ENCODE data around the gene ARHGAP6. TPM values are rescaled to one million over a fixed set of nuclear protein-coding genes. Genes with fewer than 3 reads are reported as not detected.
A peak's percentile ranks its signal among the peaks of the same experiment; 100 is the strongest.

The ARHGAP6 gene
- total and polyA plus RNA-seq, 11 donors = 2.1 to 6.6 (median 2.5) TPM

DNA sequence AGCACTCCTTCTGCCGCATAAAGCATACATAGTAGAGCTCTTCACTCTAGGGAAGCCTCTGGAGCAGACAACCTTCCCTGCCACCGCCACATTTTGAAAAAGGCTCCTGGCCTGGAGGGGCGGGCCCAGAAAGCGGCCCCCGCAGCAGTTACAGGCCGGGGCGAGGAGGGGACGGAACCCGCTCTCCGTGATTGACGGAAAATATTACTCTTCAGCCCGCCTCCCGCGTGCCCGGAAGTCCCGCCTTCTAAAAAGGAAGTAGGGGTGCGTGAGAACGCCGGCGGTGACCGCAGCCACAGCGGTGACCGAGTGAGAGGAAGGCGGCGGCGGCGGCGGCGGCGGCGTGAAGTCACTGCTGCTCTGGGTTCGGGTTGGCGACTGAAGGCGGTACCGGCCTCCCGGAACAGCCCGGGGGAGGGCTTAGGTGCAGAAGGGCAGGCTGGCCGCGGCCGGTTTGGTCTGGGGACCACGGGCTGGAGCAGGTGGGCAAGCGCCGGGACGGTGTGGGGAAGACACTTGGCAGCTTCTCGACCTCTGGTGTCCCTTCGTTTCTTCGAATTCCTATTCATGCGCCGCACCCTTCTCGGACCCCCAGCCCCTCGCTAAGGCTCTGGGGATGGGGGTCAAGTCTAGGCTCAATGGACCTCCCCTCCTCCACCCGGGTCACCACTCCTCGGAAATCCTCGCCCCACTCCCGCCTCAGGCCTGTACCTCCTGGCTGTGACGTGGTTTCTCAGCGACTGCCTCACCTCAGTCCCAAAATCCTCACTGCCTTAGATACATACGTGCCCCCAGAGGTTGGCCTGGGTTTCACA lies 554.5 kb downstream of the ARHGAP6 start, which contains the start of gene HCCS:
Gene HCCS, plus strand, starts transcription at position 296 of the 815 bp plus-strand sequence. CDS start 729 bp downstream, outside the sequence.
- ATAC-seq (peak; percentile 95 to 99 (median 97)), DNase-seq (peak; percentile 83 to 91 (median 86))
- Histone ChIP-seq H3K27me3 (no peaks in the 10 kb centered on the region), H3K4me3 (peak within 1 kb of the TSS; percentile 49 to 96 (median 74)), H3K4me1 (peaks cover 0 to 27% (median 14%) of the 10 kb centered on the region in 12 donors), H3K27ac (peak within 1 kb of the TSS; percentile 47 to 90 (median 84)), H3K9me3 (no peaks in the 10 kb centered on the region), H3K36me3 (peaks cover 0 to 26% (median 20%) of the 10 kb centered on the region in 9 donors)
- TF ChIP-seq, protein P1, sequence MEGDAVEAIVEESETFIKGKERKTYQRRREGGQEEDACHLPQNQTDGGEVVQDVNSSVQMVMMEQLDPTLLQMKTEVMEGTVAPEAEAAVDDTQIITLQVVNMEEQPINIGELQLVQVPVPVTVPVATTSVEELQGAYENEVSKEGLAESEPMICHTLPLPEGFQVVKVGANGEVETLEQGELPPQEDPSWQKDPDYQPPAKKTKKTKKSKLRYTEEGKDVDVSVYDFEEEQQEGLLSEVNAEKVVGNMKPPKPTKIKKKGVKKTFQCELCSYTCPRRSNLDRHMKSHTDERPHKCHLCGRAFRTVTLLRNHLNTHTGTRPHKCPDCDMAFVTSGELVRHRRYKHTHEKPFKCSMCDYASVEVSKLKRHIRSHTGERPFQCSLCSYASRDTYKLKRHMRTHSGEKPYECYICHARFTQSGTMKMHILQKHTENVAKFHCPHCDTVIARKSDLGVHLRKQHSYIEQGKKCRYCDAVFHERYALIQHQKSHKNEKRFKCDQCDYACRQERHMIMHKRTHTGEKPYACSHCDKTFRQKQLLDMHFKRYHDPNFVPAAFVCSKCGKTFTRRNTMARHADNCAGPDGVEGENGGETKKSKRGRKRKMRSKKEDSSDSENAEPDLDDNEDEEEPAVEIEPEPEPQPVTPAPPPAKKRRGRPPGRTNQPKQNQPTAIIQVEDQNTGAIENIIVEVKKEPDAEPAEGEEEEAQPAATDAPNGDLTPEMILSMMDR (IDR thresholded peaks at IDR 0.05) = no peak
- TF ChIP-seq POLR2A (IDR thresholded peaks at IDR 0.05) = peak in 1 of 2 donors; percentile 69
- WGBS, 4 donors = 0 to 42% (median 19%) methylated on average over 52 to 58 of the region's 58 CpGs
- intact Hi-C loops (cut with DNase I) = no loop called here

DNA sequence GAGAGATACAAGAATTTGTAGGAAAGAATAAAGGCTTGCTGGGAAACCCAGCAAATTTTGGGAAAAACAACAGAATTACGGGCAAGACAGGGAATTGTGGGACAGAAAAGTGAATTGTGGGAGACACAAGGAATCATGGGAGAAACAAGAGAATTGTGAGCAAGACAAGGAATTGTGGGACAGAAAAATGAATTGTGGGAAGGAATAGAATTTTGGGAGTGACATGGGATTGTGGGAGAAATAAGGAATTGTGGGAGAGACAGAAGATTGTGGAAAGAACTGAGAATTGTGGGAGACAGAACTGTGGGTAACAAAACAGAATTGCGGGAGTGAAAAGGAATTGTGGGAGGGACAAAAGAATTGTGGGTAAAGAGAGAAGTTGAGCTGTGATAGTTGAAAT lies 555.8 kb downstream of the ARHGAP6 start:
- H3K4me1 ChIP-seq = peaks cover 0 to 27% (median 14%) of the 10 kb centered on the region in 12 donors
- TF ChIP-seq, protein P1 (IDR thresholded peaks at IDR 0.05) = no peak
- TF ChIP-seq POLR2A (IDR thresholded peaks at IDR 0.05) = no peak
- DNase-seq (no peak), ATAC-seq (no peak)
- no peak overlapping the region for H3K4me3 ChIP-seq
- intact Hi-C loops (cut with DNase I) = loop anchor here in 3 of 10 donors (10.0 kb wide), 3 partner anchors 385 to 925 kb away; no protein-coding TSS in a partner anchor
- no peak overlapping the region for H3K27ac ChIP-seq
- 91 to 97% (median 93%) methylated on average over 2 of the region's 2 CpGs for WGBS, 4 donors
- H3K9me3 ChIP-seq = no peaks in the 10 kb centered on the region
- no peaks in the 10 kb centered on the region for H3K27me3 ChIP-seq
- peaks cover 0 to 13% (median 7%) of the 10 kb centered on the region in 9 donors for H3K36me3 ChIP-seq

DNA sequence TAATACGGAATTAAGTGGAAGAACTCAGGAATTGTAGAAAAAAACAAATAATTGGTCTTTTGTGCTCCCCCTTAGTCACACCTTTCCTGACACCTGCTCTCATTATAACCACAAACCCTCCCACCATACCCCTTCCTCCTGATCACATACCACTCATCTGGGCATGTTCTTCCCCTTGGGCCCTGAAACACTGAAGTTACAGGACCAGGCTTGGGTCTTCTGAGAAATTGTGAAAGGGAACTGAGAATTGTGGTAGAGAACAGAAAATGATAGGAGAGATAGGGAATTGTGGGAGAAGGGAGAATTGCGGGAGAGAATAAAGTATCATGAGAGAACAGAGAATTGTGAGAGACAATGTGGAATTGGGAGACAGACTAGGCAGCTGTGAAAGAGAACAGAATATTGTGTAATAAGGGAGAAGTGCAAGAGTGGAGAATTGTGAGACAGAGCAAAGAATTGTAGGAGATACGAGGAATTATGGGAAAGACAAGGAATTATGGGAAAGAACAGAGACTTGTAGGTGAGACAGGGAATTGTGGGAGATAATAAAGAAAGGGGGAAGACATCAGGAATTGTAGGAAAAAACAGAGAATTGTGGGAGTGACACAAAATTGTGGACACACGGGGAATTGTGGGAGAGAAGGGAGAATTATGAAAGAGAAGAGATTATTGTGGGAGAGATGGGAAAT lies 557.3 kb downstream of the ARHGAP6 start:
- H3K36me3 ChIP-seq = no peaks in the 10 kb centered on the region
- TF ChIP-seq, protein P1 (IDR thresholded peaks at IDR 0.05) = no peak
- no peak for TF ChIP-seq POLR2A (IDR thresholded peaks at IDR 0.05)
- intact Hi-C loops (cut with DNase I) = loop anchor here in 3 of 10 donors (10.0 kb wide), 3 partner anchors 384 to 924 kb away; no protein-coding TSS in a partner anchor
- no peak overlapping the region for H3K27ac ChIP-seq
- H3K27me3 ChIP-seq = peaks cover 0 to 3% (median 0%) of the 10 kb centered on the region in 9 donors
- ATAC-seq = no peak
- H3K9me3 ChIP-seq = no peaks in the 10 kb centered on the region
- peaks cover 0 to 24% (median 11%) of the 10 kb centered on the region in 12 donors for H3K4me1 ChIP-seq
- 79 to 93% (median 87%) methylated on average over 4 of the region's 4 CpGs for WGBS, 4 donors
- DNase-seq = no peak
- H3K4me3 ChIP-seq = no peak overlapping the region

DNA sequence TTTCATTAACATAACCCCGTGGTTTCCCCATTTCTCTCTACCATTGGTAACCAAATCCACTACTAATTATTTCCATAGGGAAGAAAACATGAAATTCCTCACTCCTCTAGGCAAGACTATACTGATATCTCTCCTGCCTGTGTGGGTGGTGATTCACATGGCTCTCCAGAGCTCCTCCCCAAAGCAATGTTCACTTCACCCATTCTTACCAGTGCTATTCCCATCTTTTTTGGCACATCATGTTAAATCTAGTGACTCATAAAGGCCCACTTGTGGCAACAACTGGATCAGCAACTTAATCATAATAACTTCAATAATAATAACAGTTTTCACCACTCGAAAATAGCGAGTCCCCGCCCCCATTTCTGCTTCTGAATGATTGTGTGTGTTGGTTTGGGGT lies 560.6 kb downstream of the ARHGAP6 start:
- no peak overlapping the region for H3K27ac ChIP-seq
- intact Hi-C loops (cut with DNase I) = loop anchor here in 3 of 10 donors (10.0 kb wide), 3 partner anchors 380 to 920 kb away; no protein-coding TSS in a partner anchor
- peaks cover 0 to 3% (median 0%) of the 10 kb centered on the region in 9 donors for H3K27me3 ChIP-seq
- peaks cover 0 to 3% (median 0%) of the 10 kb centered on the region in 12 donors for H3K4me1 ChIP-seq
- no peaks in the 10 kb centered on the region for H3K9me3 ChIP-seq
- WGBS, 4 donors = 62 to 97% (median 85%) methylated on average over 4 of the region's 4 CpGs
- H3K4me3 ChIP-seq = no peak overlapping the region
- ATAC-seq (no peak), DNase-seq (no peak)
- no peak for TF ChIP-seq POLR2A (IDR thresholded peaks at IDR 0.05)
- TF ChIP-seq, protein P1 (IDR thresholded peaks at IDR 0.05) = no peak
- H3K36me3 ChIP-seq = no peaks in the 10 kb centered on the region

All from heart left ventricle (tissue), 16 donors.